ENCODE results near the gene ATP6V1C2. TPM values are rescaled to one million over a fixed set of nuclear protein-coding genes. Genes with fewer than 3 reads are reported as not detected.
"Not testable (repeated sequence)": the region's sequence is repeated elsewhere in the genome, so short reads cannot be mapped to it uniquely, and the experiment has no call there.

Gene ATP6V1C2
- total and polyA plus RNA-seq, 2 donors (not counting 1 experiment from before 2014, with no cell fraction given), result under 0.01 TPM; not detected in 1

DNA sequence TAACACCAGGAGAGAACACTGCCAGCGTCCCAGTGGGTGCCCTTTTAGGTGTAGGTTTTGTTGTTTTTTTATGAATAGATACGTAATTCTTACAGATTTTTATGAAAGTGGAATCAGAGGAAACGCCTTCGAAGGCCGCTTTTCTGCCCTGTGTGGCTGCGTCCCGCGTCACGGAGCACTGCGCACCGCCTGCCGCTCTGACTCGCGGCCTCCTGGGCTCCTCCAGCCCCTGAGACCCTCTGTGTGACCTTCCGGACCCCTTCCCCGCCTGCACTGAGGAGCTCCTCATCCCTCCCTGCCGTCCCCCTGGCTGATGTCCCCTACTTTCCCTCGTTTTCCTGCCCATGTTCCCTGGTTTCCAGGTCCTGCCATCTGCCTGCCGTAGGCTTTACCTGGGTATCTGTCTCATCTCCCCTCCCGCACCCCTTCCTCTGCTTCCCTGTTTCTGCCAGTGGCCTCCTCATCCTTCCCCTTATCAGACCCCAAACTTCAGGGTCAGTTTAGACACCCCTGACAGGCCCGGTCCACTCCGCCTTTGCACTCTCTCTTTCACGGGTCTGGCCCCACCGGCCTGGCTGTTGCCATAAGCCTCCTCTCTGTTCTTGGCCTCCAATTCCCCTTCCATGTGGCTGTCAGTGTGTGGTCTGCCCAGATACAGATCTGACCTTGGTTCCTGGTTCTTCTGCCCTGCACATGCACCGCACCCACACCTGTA, 58.5 kb downstream of the ATP6V1C2 start:
- peaks cover 23% of the 10 kb centered on the region for H3K36me3 ChIP-seq (ENCODE audit: control insufficient read depth, insufficient read depth, low read length)
- H3K27me3 ChIP-seq (ENCODE audit: control insufficient read depth, insufficient read depth, low read length), result no peaks in the 10 kb centered on the region
- TF ChIP-seq, protein P1, sequence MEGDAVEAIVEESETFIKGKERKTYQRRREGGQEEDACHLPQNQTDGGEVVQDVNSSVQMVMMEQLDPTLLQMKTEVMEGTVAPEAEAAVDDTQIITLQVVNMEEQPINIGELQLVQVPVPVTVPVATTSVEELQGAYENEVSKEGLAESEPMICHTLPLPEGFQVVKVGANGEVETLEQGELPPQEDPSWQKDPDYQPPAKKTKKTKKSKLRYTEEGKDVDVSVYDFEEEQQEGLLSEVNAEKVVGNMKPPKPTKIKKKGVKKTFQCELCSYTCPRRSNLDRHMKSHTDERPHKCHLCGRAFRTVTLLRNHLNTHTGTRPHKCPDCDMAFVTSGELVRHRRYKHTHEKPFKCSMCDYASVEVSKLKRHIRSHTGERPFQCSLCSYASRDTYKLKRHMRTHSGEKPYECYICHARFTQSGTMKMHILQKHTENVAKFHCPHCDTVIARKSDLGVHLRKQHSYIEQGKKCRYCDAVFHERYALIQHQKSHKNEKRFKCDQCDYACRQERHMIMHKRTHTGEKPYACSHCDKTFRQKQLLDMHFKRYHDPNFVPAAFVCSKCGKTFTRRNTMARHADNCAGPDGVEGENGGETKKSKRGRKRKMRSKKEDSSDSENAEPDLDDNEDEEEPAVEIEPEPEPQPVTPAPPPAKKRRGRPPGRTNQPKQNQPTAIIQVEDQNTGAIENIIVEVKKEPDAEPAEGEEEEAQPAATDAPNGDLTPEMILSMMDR (conservative IDR thresholded peaks at IDR 0.05 in 1 of 2, IDR thresholded peaks at IDR 0.05 in 1 of 2; ENCODE audit: low read depth in 1 of 2, low read length in 2 of 2), result no peak
- TF ChIP-seq EZH2 (IDR thresholded peaks at IDR 0.05; ENCODE audit: low read length, missing control alignments), result no peak
- no peaks in the 10 kb centered on the region for H3K4me1 ChIP-seq (ENCODE audit: control insufficient read depth, extremely low read depth, insufficient read depth, low read length)
- H3K27ac ChIP-seq (ENCODE audit: insufficient read depth, low read length), result no peak overlapping the region
- no peak overlapping the region for H3K4me2 ChIP-seq (ENCODE audit: extremely low read depth, insufficient read depth, low read length)
- no peaks in the 10 kb centered on the region for H3K9me3 ChIP-seq (ENCODE audit: control insufficient read depth, insufficient read depth, low read depth, low read length)
- no peaks in the 10 kb centered on the region for H4K20me1 ChIP-seq (ENCODE audit: control insufficient read depth, extremely low read depth, insufficient read depth, low read length)
- H3K79me2 ChIP-seq (ENCODE audit: control insufficient read depth, insufficient read depth, low read length), result no peaks in the 10 kb centered on the region
- no peak overlapping the region for H3K4me3 ChIP-seq (replicated peaks in 1 of 4; ENCODE audit: control extremely low read depth in 1 of 4, insufficient read depth in 1 of 4, low read depth in 3 of 4, low read length in 4 of 4)
- DNase-seq (ENCODE audit: low read depth in 2 of 2), result no peak
- H2AFZ ChIP-seq (ENCODE audit: low read length), result no peak overlapping the region
- H3K9ac ChIP-seq (ENCODE audit: insufficient read depth, low read length), result no peak overlapping the region

DNA sequence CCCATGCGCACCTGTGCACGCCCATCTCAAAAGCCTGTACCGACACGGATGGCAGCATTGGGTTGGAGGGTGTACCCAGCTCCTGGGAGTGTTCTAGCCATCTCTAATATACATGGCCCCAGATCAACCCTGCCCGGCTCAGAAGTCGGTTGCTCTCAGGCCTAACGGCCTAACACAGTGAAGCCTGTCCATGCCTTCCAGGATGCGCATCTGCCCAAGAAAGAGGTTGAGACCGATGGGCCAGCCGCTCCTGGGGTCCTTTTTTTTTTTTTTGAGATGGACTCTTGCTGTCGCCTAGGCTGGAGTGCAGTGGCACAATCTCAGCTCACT, 59.0 kb downstream of the ATP6V1C2 start:
- no peak overlapping the region for H3K4me3 ChIP-seq (replicated peaks in 1 of 4; ENCODE audit: control extremely low read depth in 1 of 4, insufficient read depth in 1 of 4, low read depth in 3 of 4, low read length in 4 of 4)
- no peak for TF ChIP-seq EZH2 (IDR thresholded peaks at IDR 0.05; ENCODE audit: low read length, missing control alignments)
- TF ChIP-seq, protein P1 (conservative IDR thresholded peaks at IDR 0.05 in 1 of 2, IDR thresholded peaks at IDR 0.05 in 1 of 2; ENCODE audit: low read depth in 1 of 2, low read length in 2 of 2), result no peak
- no peaks in the 10 kb centered on the region for H4K20me1 ChIP-seq (ENCODE audit: control insufficient read depth, extremely low read depth, insufficient read depth, low read length)
- no peak for DNase-seq (ENCODE audit: low read depth in 2 of 2)
- H2AFZ ChIP-seq (ENCODE audit: low read length), result no peak overlapping the region
- peaks cover 23% of the 10 kb centered on the region for H3K36me3 ChIP-seq (ENCODE audit: control insufficient read depth, insufficient read depth, low read length)
- no peak overlapping the region for H3K4me2 ChIP-seq (ENCODE audit: extremely low read depth, insufficient read depth, low read length)
- H3K27ac ChIP-seq (ENCODE audit: insufficient read depth, low read length), result no peak overlapping the region
- H3K4me1 ChIP-seq (ENCODE audit: control insufficient read depth, extremely low read depth, insufficient read depth, low read length), result no peaks in the 10 kb centered on the region
- H3K79me2 ChIP-seq (ENCODE audit: control insufficient read depth, insufficient read depth, low read length), result no peaks in the 10 kb centered on the region
- no peak overlapping the region for H3K9ac ChIP-seq (ENCODE audit: insufficient read depth, low read length)
- no peaks in the 10 kb centered on the region for H3K9me3 ChIP-seq (ENCODE audit: control insufficient read depth, insufficient read depth, low read depth, low read length)
- no peaks in the 10 kb centered on the region for H3K27me3 ChIP-seq (ENCODE audit: control insufficient read depth, insufficient read depth, low read length)

DNA sequence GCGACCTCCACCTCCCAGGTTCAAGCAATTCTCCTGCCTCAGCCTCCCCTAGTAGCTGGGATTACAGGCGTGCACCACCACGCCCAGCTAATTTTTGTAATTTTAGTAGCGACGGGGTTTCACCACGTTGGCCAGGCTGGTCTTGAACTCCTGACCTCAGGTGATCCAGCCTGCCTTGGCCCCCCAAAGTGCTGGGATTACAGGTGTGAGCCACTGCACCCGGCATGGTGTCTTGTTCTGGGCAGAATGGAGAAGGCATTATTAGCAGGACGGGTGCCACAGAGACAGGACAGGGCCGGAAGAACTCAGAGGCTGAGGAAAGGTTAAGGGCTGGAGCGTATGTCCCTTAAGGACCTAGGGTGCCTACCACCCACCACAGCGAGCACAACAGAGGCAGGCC, 59.4 kb downstream of the ATP6V1C2 start:
- H3K4me1 ChIP-seq (ENCODE audit: control insufficient read depth, extremely low read depth, insufficient read depth, low read length); H3K79me2 ChIP-seq (ENCODE audit: control insufficient read depth, insufficient read depth, low read length); DNase-seq (ENCODE audit: low read depth in 2 of 2); H3K4me2 ChIP-seq (ENCODE audit: extremely low read depth, insufficient read depth, low read length); H4K20me1 ChIP-seq (ENCODE audit: control insufficient read depth, extremely low read depth, insufficient read depth, low read length); H3K27ac ChIP-seq (ENCODE audit: insufficient read depth, low read length); H3K9ac ChIP-seq (ENCODE audit: insufficient read depth, low read length); H3K4me3 ChIP-seq (replicated peaks in 1 of 4; ENCODE audit: control extremely low read depth in 1 of 4, insufficient read depth in 1 of 4, low read depth in 3 of 4, low read length in 4 of 4); H3K27me3 ChIP-seq (ENCODE audit: control insufficient read depth, insufficient read depth, low read length); H3K9me3 ChIP-seq (ENCODE audit: control insufficient read depth, insufficient read depth, low read depth, low read length); H2AFZ ChIP-seq (ENCODE audit: low read length): not testable (repeated sequence)
- H3K36me3 ChIP-seq (ENCODE audit: control insufficient read depth, insufficient read depth, low read length), result peaks cover 23% of the 10 kb centered on the region
